HepG2 (cell line): Measurements from ENCODE around the gene LYZ. TPM values are rescaled to one million over a fixed set of nuclear protein-coding genes. Genes with fewer than 3 reads are reported as not detected.

Source experiments
- ATF7-NPFF ChIP-seq: sonication (generic); formaldehyde crosslinking; IDR thresholded peaks from 2 replicates; pipeline ENCODE4 v1.8.1; 2023; ENCODE audit warnings: mild to moderate bottlenecking, low read depth, missing genetic modification reagents, moderate library complexity
- HNRNPUL1 ChIP-seq: fragments of 200-400 bp; formaldehyde crosslinking; IDR thresholded peaks from 2 replicates; pipeline ENCODE4 v1.6.1; 2017; ENCODE audit warnings: low read depth, mild to moderate bottlenecking, low read length, moderate library complexity
- MED1 ChIP-seq: sonication (generic); formaldehyde crosslinking; IDR thresholded peaks from 2 replicates; pipeline ENCODE4 v1.4.0; 2020; ENCODE audit warnings: missing genetic modification reagents
- MTA1 ChIP-seq: sonication (generic); formaldehyde crosslinking; IDR thresholded peaks from 2 replicates; pipeline ENCODE4 v1.4.0; 2020; ENCODE audit warnings: missing genetic modification reagents, mild to moderate bottlenecking, borderline replicate concordance
- NFE2L1 ChIP-seq: sonication (generic); formaldehyde crosslinking; IDR thresholded peaks from 2 replicates; pipeline ENCODE4 v1.4.0; 2020; ENCODE audit warnings: missing genetic modification reagents, mild to moderate bottlenecking, borderline replicate concordance
- NKX3-1 ChIP-seq: sonication (generic); formaldehyde crosslinking; IDR thresholded peaks from 2 replicates; pipeline ENCODE4 v1.5.0; 2020; ENCODE audit warnings: missing genetic modification reagents
- NR1H2 ChIP-seq: sonication (generic); formaldehyde crosslinking; IDR thresholded peaks from 2 replicates; pipeline ENCODE4 v1.8.1; 2022; ENCODE audit warnings: low read depth, missing genetic modification reagents, borderline replicate concordance
- POLR2A ChIP-seq, 2 experiments: IDR thresholded peaks; 2 replicates each; pipeline ENCODE4 v1.6.1; 2011; ENCODE audit warnings: low read depth in 2 of 2, low read length in 2 of 2, mild to moderate bottlenecking in 1 of 2, moderate library complexity in 1 of 2; ENCODE audit not compliant: insufficient read depth in 1 of 2
- POLR2AphosphoS5 ChIP-seq: IDR thresholded peaks from 2 replicates; pipeline ENCODE4 v1.6.1; 2012; ENCODE audit warnings: low read depth, low read length
- RERE ChIP-seq: IDR thresholded peaks from 2 replicates; pipeline ENCODE4 v1.6.1; 2016; ENCODE audit warnings: low read depth, missing genetic modification reagents, missing compliant biosample characterization
- TFDP2 ChIP-seq: sonication (generic); formaldehyde crosslinking; IDR thresholded peaks from 2 replicates; pipeline ENCODE4 v1.4.0; 2020; ENCODE audit warnings: missing genetic modification reagents
- ZBTB21 ChIP-seq: sonication (generic); formaldehyde crosslinking; IDR thresholded peaks from 2 replicates; pipeline ENCODE4 v1.4.0; 2020; ENCODE audit warnings: missing genetic modification reagents
- ZIK1 ChIP-seq: sonication (generic); formaldehyde crosslinking; IDR thresholded peaks from 2 replicates; pipeline ENCODE4 v1.5.0; 2020; ENCODE audit warnings: mild to moderate bottlenecking, low read depth, missing genetic modification reagents, borderline replicate concordance
- ZNF17 ChIP-seq: sonication (generic); formaldehyde crosslinking; IDR thresholded peaks from 2 replicates; pipeline ENCODE4 v1.5.0; 2020; ENCODE audit warnings: mild to moderate bottlenecking, missing genetic modification reagents
- ZNF609 ChIP-seq: sonication (generic); formaldehyde crosslinking; IDR thresholded peaks from 2 replicates; pipeline ENCODE4 v1.4.0; 2020; ENCODE audit warnings: mild to moderate bottlenecking, missing genetic modification reagents, borderline replicate concordance
- ZNF839 ChIP-seq: sonication (generic); formaldehyde crosslinking; IDR thresholded peaks from 2 replicates; pipeline ENCODE4 v1.4.0; 2020; ENCODE audit warnings: missing genetic modification reagents, mild to moderate bottlenecking, borderline replicate concordance
- polyA plus RNA-seq, 8 experiments: library from polyadenylated mRNA; depleted of rRNA in 3 of 8; stranded (reverse) in 7 of 8; unstranded in 1 of 8; fragments of >200 nt; fragmentation: Illumina TruSeq in 4 of 8; extraction: Trizol in 4 of 8; gene quantifications; 2 replicates each; pipeline versions ENCODE4 v1.2.1 to v1.2.3, GENCODE V29; 2011 to 2016; ENCODE audit warnings: low read depth in 4 of 8, missing spikeins in 1 of 8, mixed read lengths in 1 of 8; ENCODE audit not compliant: insufficient read depth in 1 of 8
- total RNA-seq, 5 experiments: library from RNA; depleted of rRNA; stranded (reverse); fragments of >200 nt; fragmentation: Illumina TruSeq; extraction: Trizol; gene quantifications; 2 replicates each; pipeline ENCODE4 v1.2.3, GENCODE V29; 2016; ENCODE audit warnings: low read depth in 1 of 5
- TF ChIP-seq, protein P1 (sequence below): sonication (generic); formaldehyde crosslinking; IDR thresholded peaks from 2 replicates; pipeline ENCODE4 v1.4.0; 2020; ENCODE audit warnings: missing genetic modification reagents, low read depth, mild to moderate bottlenecking, borderline replicate concordance

The LYZ gene
- total and polyA plus RNA-seq, 2 of the 13 experiments (the other 11 are each of a cell fraction or from before 2014, with no cell fraction given), result 1,788 to 2,054 TPM

DNA sequence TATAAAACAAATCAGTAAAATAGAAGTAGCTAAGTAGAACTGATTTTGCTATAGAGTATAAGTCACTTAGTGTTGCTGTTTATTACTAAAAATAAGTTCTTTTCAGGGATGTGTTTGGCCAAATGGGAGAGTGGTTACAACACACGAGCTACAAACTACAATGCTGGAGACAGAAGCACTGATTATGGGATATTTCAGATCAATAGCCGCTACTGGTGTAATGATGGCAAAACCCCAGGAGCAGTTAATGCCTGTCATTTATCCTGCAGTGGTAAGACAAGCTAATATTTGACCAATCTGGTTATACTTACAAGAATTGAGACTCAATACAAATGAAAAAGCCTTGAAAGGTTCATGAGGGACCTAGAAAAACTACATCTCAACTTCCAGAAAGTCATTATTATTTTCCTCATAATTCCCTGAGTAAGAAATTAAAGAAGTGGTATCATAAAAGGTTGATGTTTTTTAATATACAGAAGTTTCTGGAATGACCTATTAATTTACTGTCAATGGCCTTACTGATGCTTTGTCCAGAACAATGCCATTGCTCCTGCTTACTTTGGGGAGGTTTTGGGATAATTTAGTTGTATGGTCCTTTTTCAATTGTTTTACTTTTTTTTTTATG lies 1.9 kb downstream of the LYZ start (continued):
- TF ChIP-seq ZIK1 (CRISPR knock-in tag) (no peak), MED1 (CRISPR knock-in tag) (peak; percentile 12; the same call in 1 of the 2 replicates), ZNF17 (no peak), HNRNPUL1 (no peak), TFDP2 (no peak), ZNF839 (CRISPR knock-in tag) (no peak), MTA1 (no peak), NFE2L1 (CRISPR knock-in tag) (no peak), POLR2A (IDR thresholded peaks at IDR 0.05; ENCODE audit: insufficient read depth in 1 of 2, low read depth in 2 of 2, low read length in 2 of 2) (peak in 1 of 2 experiments; percentile 51; a peak in 2 of 4 replicates), ZBTB21 (CRISPR knock-in tag) (no peak), POLR2AphosphoS5 (peak; percentile 66), NKX3-1 (0 out of 2 replicates have a peak, but pooled peaks have one; percentile 44), ZNF609 (CRISPR knock-in tag) (no peak), RERE (CRISPR knock-in tag) (no peak), NR1H2 (no peak), ATF7-NPFF (0 out of 2 replicates have a peak, but pooled peaks have one; percentile 53)
- TF ChIP-seq, protein P1, sequence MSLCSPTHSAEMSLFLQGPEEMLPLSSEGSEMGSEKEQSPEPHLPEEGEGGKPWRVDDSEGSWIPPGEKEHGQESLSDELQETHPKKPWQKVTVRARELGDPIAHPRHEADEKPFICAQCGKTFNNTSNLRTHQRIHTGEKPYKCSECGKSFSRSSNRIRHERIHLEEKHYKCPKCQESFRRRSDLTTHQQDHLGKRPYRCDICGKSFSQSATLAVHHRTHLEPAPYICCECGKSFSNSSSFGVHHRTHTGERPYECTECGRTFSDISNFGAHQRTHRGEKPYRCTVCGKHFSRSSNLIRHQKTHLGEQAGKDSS (CRISPR knock-in tag), result no peak
